Measurements from ENCODE around the gene KLK6.

The KLK6 gene

DNA sequence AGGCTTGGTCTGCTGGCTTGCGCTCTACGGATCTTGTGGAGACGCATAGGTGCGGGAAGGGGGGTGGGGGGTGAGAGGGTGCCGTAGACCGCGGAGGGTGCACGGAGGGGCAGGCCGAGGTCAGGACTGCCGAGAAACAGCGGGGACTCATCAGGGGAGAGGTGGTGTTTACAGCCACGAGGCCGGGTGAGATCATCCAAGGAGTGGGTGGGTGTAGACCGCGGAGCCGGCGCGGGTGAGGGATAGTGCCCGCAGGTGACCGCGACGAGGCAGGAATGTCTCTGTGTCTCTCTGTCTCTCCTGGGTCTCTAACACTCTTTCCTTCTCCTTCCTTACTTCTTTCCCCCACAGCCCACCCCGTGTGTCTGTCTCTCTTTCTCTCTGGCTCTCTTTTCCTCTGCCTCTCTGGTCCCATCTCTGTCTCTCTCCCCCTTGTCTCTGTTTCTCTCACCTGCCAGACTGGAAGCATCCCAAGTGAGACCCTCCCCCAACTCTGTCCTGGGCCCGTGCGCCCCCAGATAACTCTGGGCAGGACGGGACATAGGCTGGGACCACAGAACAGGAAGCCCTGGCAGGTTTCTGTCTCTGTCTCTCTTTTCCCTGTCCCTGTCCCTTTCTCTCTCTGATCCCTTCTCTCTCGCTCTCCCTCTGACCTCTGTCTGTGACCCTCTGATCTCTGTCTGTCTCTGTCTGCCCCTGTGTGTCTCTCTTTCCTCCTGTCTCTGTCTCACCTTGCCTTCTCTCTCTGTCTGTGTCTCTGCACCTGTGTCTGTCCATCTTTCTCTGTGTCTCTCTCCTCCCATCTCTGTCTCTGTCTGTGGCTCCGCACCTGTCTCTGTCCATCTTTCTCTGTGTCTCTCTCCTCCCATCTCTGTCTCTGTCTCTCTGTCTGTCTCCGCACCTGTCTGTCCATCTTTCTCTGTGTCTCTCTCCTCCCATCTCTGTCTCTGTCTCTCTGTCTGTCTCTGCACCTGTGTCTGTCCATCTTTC lies 56.4 kb downstream of the KLK6 start:
- no peak for DNase-seq (ENCODE audit: low read depth in 1 of 2, low spot score in 1 of 2)

DNA sequence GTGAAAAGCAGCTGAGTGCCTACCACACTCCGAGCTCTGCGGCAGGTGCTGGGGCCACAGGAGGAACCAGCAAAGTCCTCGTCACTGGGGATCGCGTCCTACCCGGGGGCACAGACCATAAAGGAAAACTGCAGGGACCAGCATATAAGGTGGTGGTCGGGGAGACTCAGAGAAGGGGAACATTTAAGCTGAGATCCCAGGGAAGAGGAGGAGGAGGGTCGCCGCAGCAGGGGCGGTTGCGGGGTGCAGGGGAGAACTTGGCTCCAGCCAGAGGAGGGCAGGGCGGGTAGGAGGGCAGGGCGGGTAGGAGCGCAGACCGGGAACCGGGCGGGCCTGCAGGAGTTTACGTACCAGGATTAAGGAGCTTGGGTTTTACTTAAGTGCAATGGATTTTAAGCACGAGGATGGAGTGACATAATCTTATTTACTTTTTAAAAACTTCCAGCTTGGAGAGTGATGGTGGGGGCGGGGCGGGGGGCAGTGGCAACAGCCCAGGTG lies 57.2 kb downstream of the KLK6 start:
- no peak for DNase-seq (ENCODE audit: low read depth in 1 of 2, low spot score in 1 of 2)

DNA sequence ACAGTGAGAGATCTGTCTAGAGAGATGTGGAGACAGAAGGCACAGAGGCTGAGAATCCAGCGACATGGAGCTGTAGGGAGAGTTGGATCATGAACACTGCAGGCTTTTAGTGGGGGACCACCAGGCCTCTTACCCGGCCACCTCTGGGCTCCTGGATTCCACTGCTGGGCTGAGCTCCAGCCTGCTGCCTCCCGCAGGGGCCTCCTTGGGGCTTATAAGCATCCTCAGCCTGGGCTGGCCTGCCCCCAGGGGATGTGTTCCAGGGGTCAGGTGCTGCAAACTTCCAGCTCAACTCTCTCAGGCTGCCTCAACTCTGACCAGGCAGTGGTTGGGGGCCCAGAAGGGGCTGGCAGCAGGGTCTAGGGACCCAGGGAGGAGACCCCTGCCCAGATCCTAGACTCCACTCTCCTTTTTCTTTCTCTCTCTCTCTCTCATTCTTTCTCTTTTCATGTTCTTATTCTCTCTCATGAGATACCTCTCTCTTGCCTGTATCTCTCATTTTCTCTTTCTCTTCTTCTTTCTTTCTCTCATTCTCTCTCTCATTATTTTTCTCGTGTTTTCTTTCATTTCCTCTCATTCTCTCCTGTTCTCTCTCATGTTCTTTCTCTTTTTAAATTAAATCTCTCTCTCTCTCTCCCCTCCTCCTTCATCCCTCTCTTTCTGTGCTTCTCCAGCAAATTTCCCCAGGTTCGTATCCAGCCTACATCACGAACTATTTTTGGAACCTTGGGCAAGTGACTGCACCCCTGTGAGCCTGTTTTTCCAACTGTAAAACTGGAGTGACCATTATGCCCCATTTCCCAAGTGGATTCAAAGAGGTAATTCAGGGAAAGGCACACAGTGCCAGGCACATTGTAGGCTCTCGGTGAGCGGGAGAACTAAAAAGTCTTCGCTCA lies 57.9 kb downstream of the KLK6 start, which contains the start of gene KLK4:
TSS of gene KLK4 (minus strand) at position 190 of the 896 bp plus-strand sequence. CDS start 657 bp downstream, outside the sequence.
- DNase-seq (ENCODE audit: low read depth in 1 of 2, low spot score in 1 of 2) = no peak

DNA sequence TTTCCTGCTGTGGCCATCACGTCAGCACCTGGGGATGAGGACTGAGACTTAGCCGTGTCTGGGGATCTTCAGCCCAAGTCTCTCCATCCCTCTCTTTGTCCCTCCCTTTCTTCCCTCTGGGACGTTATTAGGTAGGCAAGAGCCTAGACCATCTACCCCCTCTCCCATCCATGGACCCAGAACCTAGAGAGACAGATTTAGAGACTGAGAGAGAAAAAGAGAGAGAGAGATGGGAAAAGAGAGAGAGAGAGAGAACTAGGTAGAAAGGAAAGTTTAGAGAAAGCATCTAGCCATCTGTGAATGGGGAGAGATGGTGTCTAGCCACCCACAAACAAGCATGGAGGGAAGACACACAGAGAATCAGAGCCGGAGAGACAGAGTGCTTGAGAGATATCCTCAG lies 58.7 kb downstream of the KLK6 start:
- no peak for DNase-seq (ENCODE audit: low read depth in 1 of 2, low spot score in 1 of 2)

DNA sequence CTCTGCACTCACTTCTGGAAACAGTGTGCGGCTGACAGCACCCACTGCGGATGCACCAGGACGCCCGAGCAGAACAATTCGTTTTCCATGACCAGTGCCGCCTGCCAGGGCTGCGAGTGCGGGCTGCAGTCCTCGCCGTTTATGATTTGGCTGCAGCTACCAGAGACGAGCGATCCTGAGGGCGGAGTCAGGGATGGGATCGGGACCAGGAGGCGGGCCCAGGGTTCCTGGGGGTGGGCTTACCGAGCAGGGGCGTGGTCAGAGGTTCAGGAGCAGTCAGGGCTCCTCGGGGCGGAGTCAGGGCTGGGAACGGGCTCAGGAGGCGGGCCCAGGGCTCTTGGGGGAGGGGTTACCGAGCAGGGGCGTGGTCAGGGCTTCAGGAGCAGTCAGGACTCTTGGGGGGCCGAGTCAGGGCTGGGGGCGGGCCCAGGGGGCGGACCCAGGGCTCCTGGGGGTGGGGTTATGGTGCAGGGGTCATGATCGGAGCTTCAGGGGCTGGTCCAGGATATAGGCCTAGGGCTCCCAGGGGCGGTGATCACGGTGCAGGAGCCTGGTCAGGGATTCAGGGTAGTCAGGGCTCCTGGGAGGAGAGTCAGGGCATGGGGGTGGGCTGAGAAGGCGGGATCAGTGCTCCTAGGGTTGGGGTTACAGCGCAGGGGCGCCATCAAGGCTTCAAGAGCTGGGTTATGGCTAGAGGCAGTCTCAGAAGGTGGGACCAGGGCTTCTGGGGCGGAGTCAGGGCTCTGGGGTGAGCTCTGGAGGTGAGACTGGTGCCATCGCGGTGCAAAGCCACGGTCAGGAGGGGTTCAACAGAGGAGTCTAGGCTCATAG lies 59.9 kb downstream of the KLK6 start:
- no peak for DNase-seq (ENCODE audit: low read depth in 1 of 2, low spot score in 1 of 2)
